ENCODE data around the gene ACTG1.

DNA sequence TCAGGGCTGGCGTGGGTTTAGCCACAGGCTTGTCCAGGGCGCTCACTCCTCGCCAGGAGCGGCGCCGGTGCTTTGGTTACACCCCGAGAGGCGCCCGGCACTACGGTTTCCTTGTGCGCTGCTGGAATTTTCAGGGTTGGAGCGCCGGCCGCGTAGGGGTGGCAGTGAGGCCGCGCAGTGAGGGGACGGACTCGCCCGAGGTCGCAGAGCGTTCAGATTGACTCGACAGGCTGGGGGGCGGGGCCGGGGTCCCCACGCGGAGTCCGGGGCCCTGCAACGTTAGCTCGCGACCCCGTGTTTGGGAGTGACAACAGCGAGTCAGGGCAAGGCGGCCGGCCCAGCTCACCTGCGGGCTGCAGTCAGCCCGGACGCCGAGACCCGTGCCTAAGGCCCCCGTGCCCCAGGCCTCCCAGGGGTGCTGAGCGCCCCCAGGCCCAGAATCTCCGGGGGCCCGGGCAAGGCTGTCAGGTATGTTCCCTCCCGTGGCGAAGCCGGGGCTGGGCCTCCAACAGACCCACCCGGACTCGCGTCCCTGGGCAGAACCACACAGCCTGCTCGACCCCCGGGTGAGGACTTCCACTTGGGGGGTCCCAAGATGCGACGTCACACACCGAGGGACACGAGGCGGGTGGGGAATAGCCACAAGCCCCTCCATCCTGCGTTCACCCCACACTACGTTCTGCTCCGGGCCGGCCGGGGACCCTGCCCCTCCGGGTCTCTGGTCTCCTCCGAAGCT lies 1.3 kb upstream of the ACTG1 start:
- TF ChIP-seq, protein P1, sequence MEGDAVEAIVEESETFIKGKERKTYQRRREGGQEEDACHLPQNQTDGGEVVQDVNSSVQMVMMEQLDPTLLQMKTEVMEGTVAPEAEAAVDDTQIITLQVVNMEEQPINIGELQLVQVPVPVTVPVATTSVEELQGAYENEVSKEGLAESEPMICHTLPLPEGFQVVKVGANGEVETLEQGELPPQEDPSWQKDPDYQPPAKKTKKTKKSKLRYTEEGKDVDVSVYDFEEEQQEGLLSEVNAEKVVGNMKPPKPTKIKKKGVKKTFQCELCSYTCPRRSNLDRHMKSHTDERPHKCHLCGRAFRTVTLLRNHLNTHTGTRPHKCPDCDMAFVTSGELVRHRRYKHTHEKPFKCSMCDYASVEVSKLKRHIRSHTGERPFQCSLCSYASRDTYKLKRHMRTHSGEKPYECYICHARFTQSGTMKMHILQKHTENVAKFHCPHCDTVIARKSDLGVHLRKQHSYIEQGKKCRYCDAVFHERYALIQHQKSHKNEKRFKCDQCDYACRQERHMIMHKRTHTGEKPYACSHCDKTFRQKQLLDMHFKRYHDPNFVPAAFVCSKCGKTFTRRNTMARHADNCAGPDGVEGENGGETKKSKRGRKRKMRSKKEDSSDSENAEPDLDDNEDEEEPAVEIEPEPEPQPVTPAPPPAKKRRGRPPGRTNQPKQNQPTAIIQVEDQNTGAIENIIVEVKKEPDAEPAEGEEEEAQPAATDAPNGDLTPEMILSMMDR (IDR thresholded peaks at IDR 0.05) = no peak
- TF ChIP-seq POLR2A (IDR thresholded peaks at IDR 0.05) (peak; percentile 19), POLR2AphosphoS5 (IDR thresholded peaks at IDR 0.05) (peak in 1 of 3 donors; percentile 48)
